ENCODE data around the gene DHX29.
"Not testable (repeated sequence)": the region's sequence is repeated elsewhere in the genome, so short reads cannot be mapped to it uniquely, and the experiment has no call there.

Gene DHX29, protein sequence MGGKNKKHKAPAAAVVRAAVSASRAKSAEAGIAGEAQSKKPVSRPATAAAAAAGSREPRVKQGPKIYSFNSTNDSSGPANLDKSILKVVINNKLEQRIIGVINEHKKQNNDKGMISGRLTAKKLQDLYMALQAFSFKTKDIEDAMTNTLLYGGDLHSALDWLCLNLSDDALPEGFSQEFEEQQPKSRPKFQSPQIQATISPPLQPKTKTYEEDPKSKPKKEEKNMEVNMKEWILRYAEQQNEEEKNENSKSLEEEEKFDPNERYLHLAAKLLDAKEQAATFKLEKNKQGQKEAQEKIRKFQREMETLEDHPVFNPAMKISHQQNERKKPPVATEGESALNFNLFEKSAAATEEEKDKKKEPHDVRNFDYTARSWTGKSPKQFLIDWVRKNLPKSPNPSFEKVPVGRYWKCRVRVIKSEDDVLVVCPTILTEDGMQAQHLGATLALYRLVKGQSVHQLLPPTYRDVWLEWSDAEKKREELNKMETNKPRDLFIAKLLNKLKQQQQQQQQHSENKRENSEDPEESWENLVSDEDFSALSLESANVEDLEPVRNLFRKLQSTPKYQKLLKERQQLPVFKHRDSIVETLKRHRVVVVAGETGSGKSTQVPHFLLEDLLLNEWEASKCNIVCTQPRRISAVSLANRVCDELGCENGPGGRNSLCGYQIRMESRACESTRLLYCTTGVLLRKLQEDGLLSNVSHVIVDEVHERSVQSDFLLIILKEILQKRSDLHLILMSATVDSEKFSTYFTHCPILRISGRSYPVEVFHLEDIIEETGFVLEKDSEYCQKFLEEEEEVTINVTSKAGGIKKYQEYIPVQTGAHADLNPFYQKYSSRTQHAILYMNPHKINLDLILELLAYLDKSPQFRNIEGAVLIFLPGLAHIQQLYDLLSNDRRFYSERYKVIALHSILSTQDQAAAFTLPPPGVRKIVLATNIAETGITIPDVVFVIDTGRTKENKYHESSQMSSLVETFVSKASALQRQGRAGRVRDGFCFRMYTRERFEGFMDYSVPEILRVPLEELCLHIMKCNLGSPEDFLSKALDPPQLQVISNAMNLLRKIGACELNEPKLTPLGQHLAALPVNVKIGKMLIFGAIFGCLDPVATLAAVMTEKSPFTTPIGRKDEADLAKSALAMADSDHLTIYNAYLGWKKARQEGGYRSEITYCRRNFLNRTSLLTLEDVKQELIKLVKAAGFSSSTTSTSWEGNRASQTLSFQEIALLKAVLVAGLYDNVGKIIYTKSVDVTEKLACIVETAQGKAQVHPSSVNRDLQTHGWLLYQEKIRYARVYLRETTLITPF (N-terminal part only)

DNA sequence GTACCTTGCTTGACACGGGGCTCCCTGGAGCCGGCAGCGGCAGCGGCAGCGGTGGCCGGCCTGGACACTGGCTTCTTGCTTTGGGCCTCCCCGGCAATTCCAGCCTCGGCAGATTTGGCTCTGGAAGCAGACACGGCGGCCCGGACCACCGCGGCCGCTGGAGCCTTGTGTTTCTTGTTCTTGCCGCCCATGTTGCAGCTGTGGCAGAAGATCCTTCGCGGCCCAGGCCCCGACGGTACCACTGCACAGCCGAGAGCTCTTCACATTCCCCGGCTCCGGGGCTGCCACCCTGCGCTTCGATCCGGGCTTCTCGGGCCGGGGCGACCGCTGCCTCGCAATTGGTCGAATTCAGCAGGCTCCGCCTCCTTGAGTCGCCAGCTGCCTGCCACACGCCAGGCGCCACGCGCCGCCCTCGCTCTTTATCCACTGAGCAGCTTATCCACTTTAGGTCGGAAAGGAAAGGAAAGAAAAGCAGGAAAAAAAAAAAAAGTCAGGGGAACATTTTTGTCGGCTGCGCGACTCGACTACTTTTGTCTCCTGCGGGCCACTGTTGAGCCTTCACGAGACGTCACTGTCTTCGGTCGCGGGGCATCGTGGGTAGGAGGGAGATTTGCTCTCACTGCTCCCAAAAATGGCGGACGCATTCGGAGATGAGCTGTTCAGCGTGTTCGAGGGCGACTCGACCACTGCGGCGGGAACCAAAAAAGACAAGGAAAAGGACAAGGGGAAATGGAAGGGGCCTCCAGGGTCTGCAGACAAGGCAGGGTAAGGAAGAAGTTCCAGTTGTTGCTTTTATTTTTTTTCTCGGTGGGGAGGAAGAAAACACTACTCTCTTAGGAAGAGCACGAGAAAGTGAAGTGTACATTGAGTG, at the start of gene DHX29, which contains the start of gene MTREX:
DHX29 (minus strand) TSS at position 312 of the 871 bp plus-strand sequence; CDS start at position 191, 121 bp downstream.
MTREX (plus strand) TSS at position 607 of the 871 bp plus-strand sequence; CDS start at position 632, 25 bp downstream.
- peak; percentile 74 to 80 for DNase-seq (ENCODE audit: low read depth in 2 of 2)

DNA sequence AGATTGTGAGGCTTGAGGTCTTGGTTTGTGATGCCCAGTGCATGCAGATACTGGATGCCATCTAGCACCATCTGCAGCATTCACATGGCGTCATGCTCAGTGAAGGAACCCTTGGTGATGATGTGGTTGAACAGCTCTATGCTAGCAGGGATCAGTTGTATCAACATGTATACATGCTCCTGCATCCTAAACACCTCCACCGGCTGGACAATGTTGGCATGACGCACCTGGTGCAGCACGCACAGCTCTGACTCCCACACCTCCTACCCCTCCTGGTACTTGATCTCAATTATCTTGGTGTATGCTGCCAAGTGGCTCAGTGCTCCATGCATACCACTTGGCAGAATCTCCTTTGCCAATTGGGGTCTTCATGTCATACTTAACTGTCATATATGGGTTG, 49.4 kb upstream of the DHX29 start:
- no peak for DNase-seq (ENCODE audit: low read depth in 2 of 2)

DNA sequence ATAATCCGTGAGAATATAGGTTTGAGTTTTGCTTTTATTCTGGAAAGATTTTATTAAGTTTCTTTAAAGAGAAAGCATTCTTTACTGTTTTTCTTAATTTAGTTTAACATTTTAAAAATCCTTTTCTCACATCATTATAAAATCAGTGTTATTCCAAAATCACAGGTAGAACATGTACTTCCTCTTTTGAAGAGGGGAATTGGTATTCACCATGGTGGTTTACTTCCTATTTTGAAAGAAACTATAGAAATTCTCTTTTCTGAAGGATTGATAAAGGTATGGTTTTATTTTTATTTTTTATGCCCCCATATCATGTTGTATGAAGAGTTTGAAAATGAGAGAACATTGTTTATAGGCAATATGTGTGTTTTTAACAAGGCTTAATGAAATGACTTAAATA, 43.3 kb upstream of the DHX29 start:
- DNase-seq (ENCODE audit: low read depth in 2 of 2), result no peak

GRCh38 chr5:55347786-55348185, 40.3 kb upstream of the DHX29 start:
- DNase-seq (ENCODE audit: low read depth in 2 of 2), result no peak

DNA sequence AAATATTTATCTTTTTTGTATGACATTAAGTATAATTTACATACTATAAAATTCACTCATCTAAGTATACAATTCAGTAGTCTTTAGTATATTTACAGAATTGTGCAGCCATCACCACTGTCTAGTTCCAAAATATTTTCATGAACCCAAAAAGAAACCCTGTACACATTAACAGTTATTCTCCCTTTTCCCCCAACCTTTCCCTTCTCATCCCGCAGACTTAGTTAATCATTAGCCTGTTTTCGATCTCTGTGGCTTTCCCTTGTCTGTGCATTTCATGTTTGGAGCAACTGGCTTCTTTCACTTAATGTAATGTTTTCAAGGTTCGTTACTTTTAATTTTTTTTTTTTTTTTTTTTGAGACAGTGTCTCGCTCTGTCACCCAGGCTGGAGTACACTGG, 37.8 kb upstream of the DHX29 start:
- no peak for DNase-seq (ENCODE audit: low read depth in 2 of 2)

DNA sequence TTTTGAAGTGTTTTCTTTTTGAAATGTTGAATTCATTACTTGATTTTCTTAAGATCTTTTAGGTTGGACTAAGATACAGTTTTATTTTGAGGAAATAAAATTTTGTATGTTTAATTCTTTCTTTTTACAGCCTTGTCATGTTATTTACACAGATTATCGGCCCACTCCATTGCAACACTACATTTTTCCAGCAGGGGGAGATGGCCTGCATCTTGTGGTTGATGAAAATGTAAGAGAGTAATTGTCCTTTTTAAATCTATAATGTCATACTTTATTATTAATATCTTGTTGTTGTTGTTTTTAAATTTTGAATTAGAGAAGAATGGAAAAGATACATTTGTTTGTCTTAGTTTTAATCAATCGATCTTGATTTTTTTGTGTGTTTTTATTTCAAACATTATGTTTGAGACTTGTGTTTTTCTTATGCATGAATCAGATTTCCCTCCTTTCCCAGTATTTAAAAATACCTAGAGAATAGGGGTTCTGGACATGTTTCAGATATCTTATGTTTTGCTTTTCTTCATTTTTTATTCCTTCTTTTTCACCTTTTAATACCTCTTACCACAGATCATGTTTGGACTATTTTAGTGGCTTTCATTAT, 37.0 kb upstream of the DHX29 start:
- DNase-seq (ENCODE audit: low read depth in 2 of 2), result peak; percentile 14 to 35

DNA sequence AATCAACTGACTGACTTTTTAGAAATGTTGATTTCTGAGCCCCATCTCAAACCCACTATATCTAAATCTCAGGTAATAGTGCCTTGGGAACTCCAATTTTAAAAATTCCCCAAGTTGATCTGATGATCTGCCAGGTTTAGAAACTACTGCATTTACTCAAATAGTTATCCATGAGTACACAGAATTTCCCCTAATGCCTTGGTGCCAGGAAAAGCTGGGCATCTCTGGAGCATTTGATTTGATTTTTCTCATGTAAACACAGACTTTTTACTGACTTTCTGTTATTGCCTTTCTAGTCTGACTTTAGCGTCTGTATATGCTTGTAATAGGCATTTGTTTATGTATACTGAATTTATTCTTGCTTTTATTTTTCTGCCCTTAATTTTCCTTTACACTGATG, 36.1 kb upstream of the DHX29 start:
- no peak for DNase-seq (ENCODE audit: low read depth in 2 of 2)

DNA sequence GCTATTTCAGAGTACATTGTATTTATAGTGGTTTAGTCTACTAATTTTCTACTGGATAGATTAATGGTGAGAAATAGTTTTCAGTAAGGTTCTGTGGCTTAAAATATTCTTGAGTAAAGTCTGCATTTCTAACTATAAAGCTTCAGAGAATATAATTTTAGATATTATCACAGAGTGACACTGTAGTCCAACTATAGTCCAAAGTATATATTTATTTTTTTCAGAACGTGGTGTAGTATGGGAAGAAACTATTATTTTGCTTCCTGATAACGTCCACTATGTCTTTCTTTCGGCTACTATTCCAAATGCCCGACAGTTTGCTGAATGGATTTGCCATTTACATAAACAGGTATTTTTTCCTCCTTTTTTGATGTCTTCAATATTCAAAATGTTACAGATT, 35.6 kb upstream of the DHX29 start:
- no peak for DNase-seq (ENCODE audit: low read depth in 2 of 2)

- no peak for DNase-seq (ENCODE audit: low read depth in 2 of 2)
Measured at GRCh38 chr5:55338810-55339243, 31.3 kb upstream of the DHX29 start.

DNA sequence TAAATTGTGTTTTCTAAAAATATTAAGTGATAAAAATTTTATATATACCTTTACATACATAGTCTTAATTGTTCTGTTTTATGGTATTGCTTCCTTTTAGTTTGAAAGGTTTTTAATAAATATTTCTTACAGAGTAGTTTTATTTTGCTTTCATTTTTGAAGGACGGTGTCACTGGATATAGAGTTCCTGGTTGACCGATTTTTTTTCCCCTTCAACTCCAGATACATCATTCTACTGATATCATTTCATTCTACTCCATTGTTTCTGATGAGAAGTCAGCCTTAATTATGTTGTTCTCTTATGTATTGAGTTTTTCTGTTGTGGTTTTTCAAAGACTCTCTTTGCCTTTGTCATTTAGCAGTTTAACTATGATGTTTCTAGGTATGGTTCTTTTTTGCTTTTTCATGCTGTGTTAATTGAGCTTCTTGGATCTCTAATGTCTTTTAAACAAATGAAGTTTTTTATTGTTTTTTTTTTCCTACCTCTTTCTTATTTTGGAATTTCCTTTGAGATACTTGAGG, 30.7 kb upstream of the DHX29 start:
- no peak for DNase-seq (ENCODE audit: low read depth in 2 of 2)

- no peak for DNase-seq (ENCODE audit: low read depth in 2 of 2)
Measured at GRCh38 chr5:55333811-55334210, 26.3 kb upstream of the DHX29 start.

- no peak for DNase-seq (ENCODE audit: low read depth in 2 of 2)
Measured at GRCh38 chr5:55333017-55333416, 25.5 kb upstream of the DHX29 start.

DNA sequence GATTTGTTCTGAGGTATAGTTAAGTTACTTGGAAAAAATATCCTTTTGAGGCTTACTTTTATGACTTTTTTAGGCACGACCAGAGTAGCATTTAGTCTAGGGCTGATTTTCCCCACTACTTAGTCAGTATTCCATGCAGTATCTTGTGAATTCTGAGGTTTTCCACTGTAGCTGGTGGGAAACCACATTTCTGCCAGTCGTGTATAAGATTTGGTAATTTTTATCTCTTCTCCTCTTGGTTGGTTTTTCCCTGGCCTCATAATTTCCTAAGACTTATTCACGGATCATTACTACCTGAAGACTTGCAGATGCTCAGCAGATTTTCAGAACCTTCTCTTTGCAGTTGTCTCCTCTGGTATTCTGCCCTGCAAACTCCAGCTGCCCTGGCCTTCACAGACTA, 23.8 kb upstream of the DHX29 start:
- DNase-seq (ENCODE audit: low read depth in 2 of 2), result no peak

DNA sequence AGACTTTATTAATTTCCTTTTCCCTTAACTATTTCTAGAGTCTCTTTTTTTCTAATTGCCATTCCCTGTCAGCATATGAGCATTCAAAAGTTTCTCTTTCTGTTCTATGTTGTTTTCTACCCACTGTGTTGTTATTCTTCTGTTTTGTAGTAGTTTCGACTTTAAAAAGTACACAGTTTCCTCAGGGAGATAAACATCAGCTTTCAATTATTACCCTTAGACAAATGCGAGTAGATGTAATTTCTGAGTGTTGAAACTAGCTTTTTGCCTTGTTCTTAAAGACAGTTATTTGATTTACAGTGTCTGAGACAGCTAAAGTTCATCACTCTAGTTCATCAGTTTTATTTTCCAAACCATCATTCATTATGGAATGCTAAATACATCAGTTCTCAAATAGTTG, 19.8 kb upstream of the DHX29 start:
- no peak for DNase-seq (ENCODE audit: low read depth in 2 of 2)

DNA sequence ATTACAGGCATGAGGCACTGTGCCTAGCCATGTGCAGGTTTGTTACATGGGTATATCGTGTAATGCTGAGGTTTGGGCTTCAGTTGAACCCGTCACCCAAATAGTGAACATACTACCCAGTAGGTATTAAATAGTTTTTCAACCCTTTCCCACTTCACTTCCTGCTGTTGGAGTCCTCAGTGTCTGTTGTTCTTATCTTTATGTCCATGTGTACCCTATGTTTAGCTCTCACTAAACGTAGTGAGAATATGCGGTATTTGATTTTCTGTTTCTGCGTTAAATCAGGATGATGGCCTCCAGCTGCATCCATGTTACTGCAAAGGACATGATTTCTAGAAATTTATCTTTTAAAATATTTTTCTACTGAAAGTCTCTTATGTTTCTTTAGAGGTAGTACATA, 18.1 kb upstream of the DHX29 start:
- DNase-seq (ENCODE audit: low read depth in 2 of 2), result no peak

GRCh38 chr5:55324815-55325418, 17.4 kb upstream of the DHX29 start:
- DNase-seq (ENCODE audit: low read depth in 2 of 2), result no peak

GRCh38 chr5:55324006-55324405, 16.5 kb upstream of the DHX29 start:
- no peak for DNase-seq (ENCODE audit: low read depth in 2 of 2)

DNA sequence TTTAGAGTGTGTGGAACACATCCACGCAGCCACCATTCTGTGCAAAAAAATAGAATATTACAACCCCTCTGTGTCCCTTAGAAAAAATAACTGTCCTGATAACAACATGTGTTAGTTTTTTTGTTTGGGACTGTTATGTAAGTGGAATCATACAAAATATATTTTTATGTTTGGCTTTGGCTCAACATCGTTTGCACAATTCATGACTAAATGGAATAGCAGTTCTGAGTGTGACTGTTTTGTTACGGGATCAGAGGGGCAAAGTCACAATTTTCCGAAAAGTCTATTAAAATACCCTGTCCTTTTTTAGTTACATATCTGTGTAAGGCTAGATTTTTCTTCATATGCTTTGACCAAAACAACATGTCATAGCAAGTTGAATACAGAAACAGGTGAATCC, 13.1 kb upstream of the DHX29 start:
- no peak for DNase-seq (ENCODE audit: low read depth in 2 of 2)

DNA sequence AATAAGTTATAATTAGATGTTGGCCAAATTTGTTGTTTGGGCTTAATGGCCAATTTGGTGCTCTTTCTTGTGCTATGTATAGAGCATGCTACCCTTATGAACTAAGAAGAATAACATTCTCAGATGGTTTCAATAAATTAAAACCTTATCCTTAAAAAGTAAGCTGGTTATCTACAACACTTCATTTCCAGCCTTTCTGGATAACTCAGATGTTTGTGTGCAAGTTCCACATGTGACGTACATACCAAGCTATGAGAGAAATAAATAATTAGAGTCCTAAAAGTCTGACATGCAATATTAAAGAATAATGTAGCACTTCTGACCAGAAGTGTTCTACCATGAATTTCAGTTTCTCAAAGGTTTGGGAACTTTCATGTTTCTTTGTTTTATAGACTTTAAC, 12.0 kb upstream of the DHX29 start:
- no peak for DNase-seq (ENCODE audit: low read depth in 2 of 2)

DNA sequence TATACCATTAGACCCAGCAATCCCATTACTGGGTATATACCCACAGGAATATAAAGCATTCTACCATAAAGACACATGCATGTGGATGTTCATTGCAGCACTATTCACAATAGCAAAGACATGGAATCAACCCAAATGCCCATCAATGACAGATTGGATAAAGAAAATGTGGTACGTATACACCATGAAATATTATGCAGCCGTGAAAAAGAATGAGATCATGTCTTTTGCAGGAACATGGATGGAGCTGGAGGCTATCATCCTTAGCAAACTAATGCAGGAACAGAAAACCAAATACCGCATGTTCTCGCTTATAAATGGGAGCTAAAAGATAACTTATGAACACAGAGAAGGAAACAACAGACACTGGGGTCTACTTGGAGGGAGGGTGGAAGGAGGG, 10.7 kb upstream of the DHX29 start:
- DNase-seq (ENCODE audit: low read depth in 2 of 2), result not testable (repeated sequence)

All from activated CD8-positive, alpha-beta memory T cell treated with anti-CD3 and anti-CD28 coated beads for 4 hours (primary cell).